ENCODE data around the gene CAPZA1.

Gene CAPZA1

GRCh38 chr1:112677501-112677900 is 57.9 kb downstream of the CAPZA1 start:
- DNase-seq (ENCODE audit: low read depth, low spot score), result no peak
- no peak for TF ChIP-seq SUZ12 (IDR thresholded peaks at IDR 0.05; ENCODE audit: extremely low read depth, insufficient read depth, insufficient read length)
- no peak for TF ChIP-seq YY1 (IDR thresholded peaks at IDR 0.05; ENCODE audit: insufficient read depth, insufficient read length)
- no peak for TF ChIP-seq ZNF274 (IDR thresholded peaks at IDR 0.05; ENCODE audit: low read depth, low read length)
- Histone ChIP-seq H3K4me1 (ENCODE audit: insufficient read depth, insufficient read length) (no peaks in the 10 kb centered on the region), H3K27me3 (ENCODE audit: insufficient read depth, insufficient read length) (peaks cover 7% of the 10 kb centered on the region), H3K9ac (ENCODE audit: insufficient read length, low read depth) (no peak overlapping the region), H3K4me3 (ENCODE audit: insufficient read length, low read depth) (no peak overlapping the region), H3K9me3 (ENCODE audit: insufficient read depth, low read length) (no peaks in the 10 kb centered on the region), H3K36me3 (ENCODE audit: insufficient read depth, insufficient read length, low read length) (peaks cover 17% of the 10 kb centered on the region)

GRCh38 chr1:112678605-112679004 is 59.0 kb downstream of the CAPZA1 start:
- H3K27me3 ChIP-seq (ENCODE audit: insufficient read depth, insufficient read length), result peaks cover 7% of the 10 kb centered on the region
- DNase-seq (ENCODE audit: low read depth, low spot score), result no peak
- no peaks in the 10 kb centered on the region for H3K9me3 ChIP-seq (ENCODE audit: insufficient read depth, low read length)
- H3K4me1 ChIP-seq (ENCODE audit: insufficient read depth, insufficient read length), result no peaks in the 10 kb centered on the region
- H3K9ac ChIP-seq (ENCODE audit: insufficient read length, low read depth), result no peak overlapping the region
- peaks cover 17% of the 10 kb centered on the region for H3K36me3 ChIP-seq (ENCODE audit: insufficient read depth, insufficient read length, low read length)
- H3K4me3 ChIP-seq (ENCODE audit: insufficient read length, low read depth), result no peak overlapping the region
- no peak for TF ChIP-seq ZNF274 (IDR thresholded peaks at IDR 0.05; ENCODE audit: low read depth, low read length)
- TF ChIP-seq SUZ12 (IDR thresholded peaks at IDR 0.05; ENCODE audit: extremely low read depth, insufficient read depth, insufficient read length), result no peak
- no peak for TF ChIP-seq YY1 (IDR thresholded peaks at IDR 0.05; ENCODE audit: insufficient read depth, insufficient read length)

GRCh38 chr1:112685913-112686312 is 66.3 kb downstream of the CAPZA1 start:
- H3K9ac ChIP-seq (ENCODE audit: insufficient read length, low read depth), result no peak overlapping the region
- H3K4me1 ChIP-seq (ENCODE audit: insufficient read depth, insufficient read length), result no peaks in the 10 kb centered on the region
- H3K9me3 ChIP-seq (ENCODE audit: insufficient read depth, low read length), result no peaks in the 10 kb centered on the region
- no peak overlapping the region for H3K4me3 ChIP-seq (ENCODE audit: insufficient read length, low read depth)
- peaks cover 32% of the 10 kb centered on the region for H3K36me3 ChIP-seq (ENCODE audit: insufficient read depth, insufficient read length, low read length)
- DNase-seq (ENCODE audit: low read depth, low spot score), result no peak
- H3K27me3 ChIP-seq (ENCODE audit: insufficient read depth, insufficient read length), result no peaks in the 10 kb centered on the region
- TF ChIP-seq SUZ12 (IDR thresholded peaks at IDR 0.05; ENCODE audit: extremely low read depth, insufficient read depth, insufficient read length) (no peak), YY1 (IDR thresholded peaks at IDR 0.05; ENCODE audit: insufficient read depth, insufficient read length) (no peak), ZNF274 (IDR thresholded peaks at IDR 0.05; ENCODE audit: low read depth, low read length) (no peak)

- Histone ChIP-seq H3K27me3 (ENCODE audit: insufficient read depth, insufficient read length) (no peaks in the 10 kb centered on the region), H3K9me3 (ENCODE audit: insufficient read depth, low read length) (no peaks in the 10 kb centered on the region), H3K4me3 (ENCODE audit: insufficient read length, low read depth) (no peak overlapping the region), H3K4me1 (ENCODE audit: insufficient read depth, insufficient read length) (no peaks in the 10 kb centered on the region), H3K36me3 (ENCODE audit: insufficient read depth, insufficient read length, low read length) (peaks cover 36% of the 10 kb centered on the region), H3K9ac (ENCODE audit: insufficient read length, low read depth) (no peak overlapping the region)
- TF ChIP-seq SUZ12 (IDR thresholded peaks at IDR 0.05; ENCODE audit: extremely low read depth, insufficient read depth, insufficient read length) (no peak), ZNF274 (IDR thresholded peaks at IDR 0.05; ENCODE audit: low read depth, low read length) (no peak), YY1 (IDR thresholded peaks at IDR 0.05; ENCODE audit: insufficient read depth, insufficient read length) (no peak)
- DNase-seq (ENCODE audit: low read depth, low spot score), result no peak
Observed at GRCh38 chr1:112686417-112686816, 66.8 kb downstream of the CAPZA1 start.

GRCh38 chr1:112686835-112687234 is 67.2 kb downstream of the CAPZA1 start:
- no peak for TF ChIP-seq SUZ12 (IDR thresholded peaks at IDR 0.05; ENCODE audit: extremely low read depth, insufficient read depth, insufficient read length)
- no peak for TF ChIP-seq ZNF274 (IDR thresholded peaks at IDR 0.05; ENCODE audit: low read depth, low read length)
- no peak for TF ChIP-seq YY1 (IDR thresholded peaks at IDR 0.05; ENCODE audit: insufficient read depth, insufficient read length)
- no peak for DNase-seq (ENCODE audit: low read depth, low spot score)
- no peaks in the 10 kb centered on the region for H3K27me3 ChIP-seq (ENCODE audit: insufficient read depth, insufficient read length)
- H3K9ac ChIP-seq (ENCODE audit: insufficient read length, low read depth), result no peak overlapping the region
- H3K4me1 ChIP-seq (ENCODE audit: insufficient read depth, insufficient read length), result no peaks in the 10 kb centered on the region
- peaks cover 41% of the 10 kb centered on the region for H3K36me3 ChIP-seq (ENCODE audit: insufficient read depth, insufficient read length, low read length)
- no peaks in the 10 kb centered on the region for H3K9me3 ChIP-seq (ENCODE audit: insufficient read depth, low read length)
- no peak overlapping the region for H3K4me3 ChIP-seq (ENCODE audit: insufficient read length, low read depth)

GRCh38 chr1:112687361-112687760 is 67.7 kb downstream of the CAPZA1 start:
- Histone ChIP-seq H3K9me3 (ENCODE audit: insufficient read depth, low read length) (no peaks in the 10 kb centered on the region), H3K4me3 (ENCODE audit: insufficient read length, low read depth) (no peak overlapping the region), H3K36me3 (ENCODE audit: insufficient read depth, insufficient read length, low read length) (peaks cover 46% of the 10 kb centered on the region), H3K9ac (ENCODE audit: insufficient read length, low read depth) (no peak overlapping the region), H3K4me1 (ENCODE audit: insufficient read depth, insufficient read length) (no peaks in the 10 kb centered on the region), H3K27me3 (ENCODE audit: insufficient read depth, insufficient read length) (no peaks in the 10 kb centered on the region)
- no peak for DNase-seq (ENCODE audit: low read depth, low spot score)
- TF ChIP-seq YY1 (IDR thresholded peaks at IDR 0.05; ENCODE audit: insufficient read depth, insufficient read length) (no peak), SUZ12 (IDR thresholded peaks at IDR 0.05; ENCODE audit: extremely low read depth, insufficient read depth, insufficient read length) (no peak), ZNF274 (IDR thresholded peaks at IDR 0.05; ENCODE audit: low read depth, low read length) (no peak)

- no peaks in the 10 kb centered on the region for H3K4me1 ChIP-seq (ENCODE audit: insufficient read depth, insufficient read length)
- no peaks in the 10 kb centered on the region for H3K27me3 ChIP-seq (ENCODE audit: insufficient read depth, insufficient read length)
- peaks cover 52% of the 10 kb centered on the region for H3K36me3 ChIP-seq (ENCODE audit: insufficient read depth, insufficient read length, low read length)
- no peaks in the 10 kb centered on the region for H3K9me3 ChIP-seq (ENCODE audit: insufficient read depth, low read length)
- TF ChIP-seq ZNF274 (IDR thresholded peaks at IDR 0.05; ENCODE audit: low read depth, low read length) (no peak), YY1 (IDR thresholded peaks at IDR 0.05; ENCODE audit: insufficient read depth, insufficient read length) (no peak), SUZ12 (IDR thresholded peaks at IDR 0.05; ENCODE audit: extremely low read depth, insufficient read depth, insufficient read length) (no peak)
- no peak overlapping the region for H3K4me3 ChIP-seq (ENCODE audit: insufficient read length, low read depth)
- H3K9ac ChIP-seq (ENCODE audit: insufficient read length, low read depth), result no peak overlapping the region
- no peak for DNase-seq (ENCODE audit: low read depth, low spot score)
Observed at GRCh38 chr1:112687785-112688496, 68.3 kb downstream of the CAPZA1 start.
